Measurements from ENCODE around the gene TSHZ3. TPM values are rescaled to one million over a fixed set of nuclear protein-coding genes. Genes with fewer than 3 reads are reported as not detected.

The TSHZ3 gene
- total RNA-seq, 1 donor from 2014 or later, result 0.60 TPM

DNA sequence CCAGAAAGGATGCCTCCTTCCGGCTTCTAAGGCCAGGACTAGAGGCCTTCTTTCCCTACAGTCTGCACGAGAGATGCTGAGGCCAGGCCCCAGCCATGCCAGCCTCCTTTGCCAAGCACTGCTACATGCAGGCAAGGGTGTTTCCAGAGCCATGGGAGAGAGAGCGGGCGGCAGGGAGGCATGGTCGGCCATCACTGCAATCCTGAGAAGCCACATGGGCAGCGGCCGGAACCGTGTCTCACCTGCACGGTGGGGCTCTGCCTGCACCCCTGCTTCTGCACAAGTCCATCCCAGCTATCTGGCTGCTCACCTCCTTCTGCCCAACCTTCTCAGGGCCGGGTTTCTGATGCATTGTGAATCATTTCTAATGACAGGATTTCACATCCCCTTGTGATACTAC, 35.1 kb downstream of the TSHZ3 start:
- DNase-seq (ENCODE audit: low read depth in 2 of 2), result no peak

DNA sequence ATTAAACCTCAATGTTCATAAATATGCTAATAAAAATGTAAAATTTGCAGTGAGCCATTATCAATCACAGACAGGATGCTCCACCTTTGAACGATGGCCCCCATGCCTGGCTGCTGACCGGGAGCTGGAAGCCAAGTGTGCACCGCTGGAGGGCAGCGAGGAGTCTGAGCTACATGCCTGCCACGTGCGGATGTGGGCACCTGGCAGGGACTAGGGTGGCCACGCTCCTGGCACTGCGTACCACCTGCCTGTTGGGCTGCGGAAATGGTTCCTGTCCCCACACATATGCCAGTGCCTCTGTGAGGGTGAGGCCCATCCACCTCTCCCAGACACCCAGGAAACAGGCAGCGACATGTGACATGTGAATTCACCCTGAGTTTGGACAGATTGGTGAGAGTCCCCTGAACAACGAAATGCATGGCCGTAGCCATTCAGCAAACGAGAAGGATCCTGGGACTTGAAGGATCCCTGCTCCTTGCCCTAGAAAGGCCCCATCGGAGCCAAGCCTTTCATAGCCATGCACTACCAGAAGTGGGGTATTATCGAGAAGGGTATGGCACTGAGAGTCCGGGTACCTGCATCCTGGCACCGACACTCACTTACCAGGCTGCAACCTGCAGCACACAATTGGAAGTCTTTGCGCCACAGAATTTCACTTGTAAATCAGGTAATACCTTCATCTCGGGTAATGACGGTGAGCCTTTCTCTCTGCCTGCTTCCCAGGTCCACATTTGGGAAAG, 35.8 kb downstream of the TSHZ3 start:
- DNase-seq (ENCODE audit: low read depth in 2 of 2), result no peak

DNA sequence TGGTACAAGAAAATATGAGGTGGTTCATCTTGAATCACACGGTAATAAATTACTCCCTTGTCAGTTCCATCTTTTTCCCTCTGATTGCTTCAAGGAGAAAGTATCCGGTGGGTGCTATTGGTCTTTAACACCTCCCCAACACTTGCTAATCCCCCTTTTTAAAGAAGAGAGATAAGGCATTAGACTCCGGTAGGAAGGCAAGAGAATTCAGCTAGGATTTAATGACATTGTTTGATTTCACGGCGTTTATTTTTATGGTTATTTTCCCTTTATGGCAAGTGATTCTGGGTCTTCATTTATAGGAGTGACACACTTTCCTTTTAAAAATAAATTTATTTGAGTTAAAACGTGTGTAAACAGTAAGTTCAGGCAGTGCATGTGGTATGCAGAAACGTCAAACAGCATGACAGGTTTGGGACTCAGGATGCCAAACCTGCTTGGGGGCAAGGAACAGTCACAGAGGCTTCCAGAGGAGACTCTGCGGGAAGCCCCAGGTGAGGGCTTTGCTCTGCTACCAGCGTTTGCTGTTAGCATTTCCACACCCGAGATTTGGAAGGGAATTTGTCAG, 36.5 kb downstream of the TSHZ3 start:
- DNase-seq (ENCODE audit: low read depth in 2 of 2), result no peak

DNA sequence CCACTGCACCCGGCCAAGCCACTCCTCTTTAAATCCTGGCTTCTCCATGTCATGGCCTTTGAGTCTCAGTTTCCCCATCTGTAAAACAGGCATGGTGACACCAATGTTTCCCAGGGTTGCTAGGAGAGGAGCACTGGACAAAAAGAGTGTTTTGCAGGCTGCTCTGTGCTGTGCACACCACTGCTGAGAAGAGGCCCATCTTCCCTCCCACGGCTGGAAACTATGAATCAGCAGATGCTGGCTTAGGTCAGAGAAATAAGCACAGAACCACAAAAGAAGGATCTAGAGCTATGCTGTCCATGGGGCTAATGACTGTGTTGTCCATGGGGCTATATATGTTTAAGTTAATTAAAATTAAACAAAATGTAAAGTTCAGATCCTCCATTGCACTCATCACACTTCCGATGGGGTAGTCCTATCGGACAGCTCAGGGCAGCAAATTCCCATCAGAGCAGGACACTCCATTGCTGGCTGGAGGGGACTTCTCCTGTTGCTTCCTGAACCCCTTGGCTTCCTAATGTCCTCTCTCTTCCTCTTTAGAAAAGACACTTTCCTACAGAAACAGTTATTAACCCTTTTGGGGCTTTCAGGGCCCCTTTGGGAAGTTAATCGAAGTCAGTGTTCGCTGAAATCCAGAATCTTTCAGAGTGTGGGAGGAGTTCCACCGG, 37.1 kb downstream of the TSHZ3 start:
- DNase-seq (ENCODE audit: low read depth in 2 of 2), result peak in 1 of 2 donors; percentile 7

GRCh38 chr19:31310432-31311133, 38.7 kb downstream of the TSHZ3 start:
- DNase-seq (ENCODE audit: low read depth in 2 of 2), result no peak

GRCh38 chr19:31308781-31309180, 40.5 kb downstream of the TSHZ3 start:
- no peak for DNase-seq (ENCODE audit: low read depth in 2 of 2)

DNA sequence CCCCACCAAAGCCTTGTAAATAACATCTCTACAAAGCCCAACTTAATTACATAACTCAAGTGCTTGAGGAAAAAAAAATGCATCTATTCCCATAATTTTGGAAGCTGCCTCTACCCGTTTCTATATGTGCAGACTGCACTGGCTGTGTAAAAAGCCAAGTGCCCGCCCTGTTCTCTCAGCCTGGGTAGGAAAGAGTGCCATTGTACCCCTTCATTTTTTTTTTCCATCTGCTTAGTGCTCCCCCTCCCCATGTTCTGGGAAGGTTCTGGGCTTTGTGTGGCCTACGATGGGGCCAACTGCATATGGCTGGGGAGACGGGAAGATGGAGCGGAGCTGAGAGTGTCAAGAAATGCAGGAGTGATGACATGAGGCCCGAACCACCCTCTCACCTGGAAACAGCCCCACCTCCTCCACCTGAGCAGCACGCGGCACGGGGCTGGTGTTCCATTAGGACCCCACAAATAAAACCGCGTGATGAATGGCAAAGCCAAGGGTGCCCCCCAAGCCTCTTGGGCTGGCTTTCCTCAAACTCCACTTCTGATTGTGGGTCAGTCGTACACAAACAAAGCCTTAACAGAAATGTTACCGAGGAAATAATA, 42.1 kb downstream of the TSHZ3 start:
- DNase-seq (ENCODE audit: low read depth in 2 of 2), result no peak

DNA sequence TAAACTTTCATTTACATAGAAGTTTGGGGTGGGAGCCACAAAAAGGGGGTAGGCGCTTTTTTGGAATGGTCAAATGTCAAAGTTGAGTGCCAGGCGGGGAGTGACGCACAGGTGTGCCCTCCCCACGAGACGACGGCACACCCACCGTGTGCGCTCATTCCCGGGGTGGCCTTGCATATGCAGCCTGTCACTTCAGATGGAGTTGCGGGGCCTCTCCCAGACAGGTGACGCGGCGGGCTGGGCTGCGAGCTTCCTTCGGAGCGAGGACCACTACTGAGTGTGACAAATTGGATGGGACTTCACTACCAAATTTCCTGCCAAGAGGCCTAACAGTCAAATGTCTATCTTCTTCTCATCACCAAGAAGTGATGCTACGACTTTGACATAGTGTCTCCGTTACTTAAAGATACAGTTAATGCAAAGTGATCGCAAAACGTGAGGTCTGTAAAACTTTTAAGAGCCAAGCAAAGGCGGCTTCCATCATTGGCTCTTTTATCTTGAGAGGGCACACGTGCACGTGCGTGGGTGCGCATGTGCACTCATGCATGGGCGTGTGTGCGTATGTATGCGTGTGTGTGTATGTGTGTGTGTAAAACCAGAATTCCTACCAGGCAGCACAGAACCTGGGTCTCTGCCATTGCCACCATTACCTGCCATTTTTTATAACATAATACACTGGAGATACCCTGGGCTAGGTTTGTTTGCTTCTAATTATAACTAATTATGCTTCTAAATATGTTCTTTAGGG, 43.1 kb downstream of the TSHZ3 start:
- DNase-seq (ENCODE audit: low read depth in 2 of 2), result no peak

DNA sequence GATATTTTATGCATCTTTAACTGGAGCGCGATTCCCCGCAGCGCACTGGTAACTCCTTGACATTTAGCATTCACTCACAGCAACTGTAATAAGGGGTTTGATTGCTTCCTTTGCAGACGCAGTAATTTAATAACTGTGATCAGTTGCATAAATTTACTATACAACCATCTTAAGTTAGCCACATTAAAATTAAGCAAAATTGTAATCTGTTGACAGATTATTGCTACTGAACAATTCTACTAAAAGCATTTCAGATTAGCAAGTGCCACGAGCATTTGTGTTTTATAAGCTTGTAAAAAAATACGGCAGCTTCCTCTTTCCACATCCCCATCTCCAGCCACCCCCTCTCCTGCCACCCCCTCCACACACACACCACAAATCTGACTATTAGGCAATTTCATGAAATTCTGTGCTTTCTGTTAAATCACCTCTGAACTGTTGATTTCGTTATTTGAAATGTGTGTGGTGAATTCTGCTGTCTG, 44.4 kb downstream of the TSHZ3 start:
- DNase-seq (ENCODE audit: low read depth in 2 of 2), result no peak

DNA sequence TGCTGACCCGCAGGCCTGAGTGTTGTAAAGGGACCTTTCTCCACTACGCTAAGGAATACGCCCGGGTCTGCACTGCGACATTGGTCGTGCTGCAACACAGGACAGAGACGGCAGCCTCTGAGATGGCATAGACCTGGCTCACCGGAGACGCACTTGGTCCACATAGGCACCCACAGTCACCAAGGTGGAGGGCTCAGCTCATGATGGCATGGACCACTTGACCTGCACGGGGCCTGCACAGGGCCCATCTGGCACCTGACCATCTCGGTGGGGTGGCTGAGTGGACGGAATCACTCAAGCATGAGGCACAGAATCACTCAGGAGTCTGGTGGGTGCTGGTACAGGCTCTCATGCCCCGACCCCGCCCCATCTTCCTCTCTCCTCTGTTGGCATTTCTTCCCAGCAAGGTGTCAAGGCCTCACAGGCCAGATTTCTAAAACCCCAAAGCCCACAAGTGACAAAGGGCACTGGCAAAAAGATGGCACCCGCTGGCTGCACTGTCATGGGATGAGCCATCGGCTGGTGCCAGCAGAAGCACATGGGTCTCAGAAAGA, 45.9 kb downstream of the TSHZ3 start:
- no peak for DNase-seq (ENCODE audit: low read depth in 2 of 2)

- DNase-seq (ENCODE audit: low read depth in 2 of 2), result no peak
These were observed 47.8 kb downstream of the TSHZ3 start for GRCh38 chr19:31301306-31301980.

- no peak for DNase-seq (ENCODE audit: low read depth in 2 of 2)
These were observed 48.8 kb downstream of the TSHZ3 start for GRCh38 chr19:31300422-31300821.

DNA sequence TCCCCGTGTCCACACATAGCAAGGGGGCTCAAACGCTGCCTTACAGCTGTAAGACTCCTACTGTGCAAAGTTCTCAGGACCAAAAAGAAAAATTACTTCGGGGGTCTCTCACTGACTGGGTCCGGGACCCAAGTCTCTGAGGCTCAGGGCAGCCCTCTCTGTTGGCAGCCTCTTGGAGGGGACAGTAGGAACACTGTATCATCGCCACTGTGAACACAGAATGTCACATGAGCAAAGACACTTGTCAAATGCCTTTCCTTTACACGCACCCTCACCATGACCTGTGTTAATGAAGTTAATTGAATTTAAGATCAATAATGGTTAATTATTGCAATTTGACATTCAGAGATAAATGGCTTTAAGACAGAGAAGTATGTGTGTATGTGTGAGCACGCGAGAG, 49.6 kb downstream of the TSHZ3 start:
- no peak for DNase-seq (ENCODE audit: low read depth in 2 of 2)

DNA sequence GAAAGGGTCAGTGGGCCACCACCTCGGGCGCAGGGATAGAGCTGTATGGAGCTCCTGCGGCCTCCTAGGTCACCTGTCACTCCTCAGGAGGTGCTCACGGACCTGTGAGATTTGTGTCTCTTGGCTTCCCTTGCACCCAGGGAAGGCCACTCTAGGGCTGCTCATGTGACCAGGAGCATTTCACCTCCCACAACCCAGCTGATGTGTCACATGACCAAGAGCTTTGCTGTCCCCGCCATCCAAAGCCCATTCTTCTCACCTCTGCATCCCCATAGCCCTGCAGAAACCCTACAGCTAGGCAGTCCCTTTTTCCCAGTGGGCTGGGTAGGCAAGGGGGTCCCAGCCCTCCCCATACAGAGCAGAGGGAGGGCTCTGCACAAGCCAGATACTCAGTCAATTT, 51.2 kb downstream of the TSHZ3 start:
- DNase-seq (ENCODE audit: low read depth in 2 of 2), result no peak

- no peak for DNase-seq (ENCODE audit: low read depth in 2 of 2)
These were observed 52.4 kb downstream of the TSHZ3 start for GRCh38 chr19:31296741-31297390.

DNA sequence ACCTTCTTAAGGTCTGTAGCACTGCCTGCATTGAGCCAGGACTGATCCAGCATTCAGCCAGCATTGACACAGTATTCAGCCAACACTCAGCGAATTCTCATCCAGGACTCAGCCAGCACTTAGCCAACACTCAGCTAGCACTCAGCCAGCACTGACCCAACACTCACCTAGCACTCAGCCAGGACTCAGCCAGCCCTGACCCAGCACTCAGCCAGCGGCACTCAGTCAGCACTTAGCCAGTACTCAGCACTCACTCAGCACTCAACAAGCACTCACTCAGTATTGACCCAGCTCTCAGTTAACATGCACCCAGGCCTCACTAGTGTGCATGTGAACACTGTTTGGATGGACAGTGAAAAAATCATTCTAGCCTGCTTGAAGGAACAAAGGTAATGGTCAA, 55.0 kb downstream of the TSHZ3 start:
- DNase-seq (ENCODE audit: low read depth in 2 of 2), result no peak

DNA sequence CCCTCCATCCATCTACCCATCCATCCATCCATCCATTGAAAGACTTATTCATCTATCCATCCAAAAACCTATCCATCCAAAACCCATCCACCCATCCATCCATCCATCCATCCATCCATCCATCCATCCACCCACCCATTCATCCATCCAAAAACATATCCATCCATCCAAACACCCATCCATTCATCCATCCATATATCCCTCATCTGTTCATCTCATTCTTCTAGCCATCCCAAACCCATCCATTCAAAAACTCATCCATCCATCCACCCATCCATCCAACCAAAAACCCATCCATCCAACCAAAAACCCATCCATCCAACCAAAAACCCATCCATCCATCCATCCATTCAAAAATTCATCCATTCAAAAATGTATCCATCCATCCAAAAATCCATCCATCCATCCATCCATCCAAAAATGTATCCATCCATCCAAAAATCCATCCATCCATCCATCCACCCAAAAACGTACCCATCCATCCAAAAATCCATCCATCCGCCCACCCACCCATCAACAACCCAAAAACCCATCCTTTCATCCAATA, 56.5 kb downstream of the TSHZ3 start:
- no peak for DNase-seq (ENCODE audit: low read depth in 2 of 2)

DNA sequence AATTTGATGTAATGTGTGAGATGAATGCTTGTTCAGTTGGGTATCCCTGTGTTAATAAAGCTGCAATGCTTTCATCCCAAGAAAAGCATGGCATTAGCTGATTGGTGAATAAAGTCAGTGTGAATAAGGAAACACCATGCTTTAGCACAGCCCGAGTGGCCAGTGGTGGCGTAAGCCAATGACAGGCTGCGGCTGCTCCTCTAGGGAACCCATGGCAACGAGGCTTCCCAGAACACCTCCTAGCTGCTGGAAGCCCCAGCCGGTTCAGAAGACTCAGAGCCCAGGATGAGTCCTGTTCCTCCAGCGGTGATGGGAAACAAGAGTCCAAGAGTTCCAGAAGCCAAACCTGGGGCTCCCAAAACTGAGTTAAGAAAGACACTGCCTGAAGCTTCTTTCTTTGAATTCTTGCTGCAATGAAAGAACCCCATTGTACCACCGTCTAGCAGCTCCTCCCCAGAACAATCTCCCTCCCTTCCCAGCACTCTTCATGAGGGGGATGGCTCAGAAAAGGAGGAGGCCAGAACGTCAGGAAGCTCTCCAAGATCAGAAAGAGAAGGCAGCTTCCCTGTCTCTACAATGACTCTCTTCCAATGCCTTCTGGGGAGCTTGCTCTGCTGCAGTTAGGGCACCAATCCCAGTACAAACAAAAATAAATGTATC, 58.2 kb downstream of the TSHZ3 start:
- no peak for DNase-seq (ENCODE audit: low read depth in 2 of 2)

DNA sequence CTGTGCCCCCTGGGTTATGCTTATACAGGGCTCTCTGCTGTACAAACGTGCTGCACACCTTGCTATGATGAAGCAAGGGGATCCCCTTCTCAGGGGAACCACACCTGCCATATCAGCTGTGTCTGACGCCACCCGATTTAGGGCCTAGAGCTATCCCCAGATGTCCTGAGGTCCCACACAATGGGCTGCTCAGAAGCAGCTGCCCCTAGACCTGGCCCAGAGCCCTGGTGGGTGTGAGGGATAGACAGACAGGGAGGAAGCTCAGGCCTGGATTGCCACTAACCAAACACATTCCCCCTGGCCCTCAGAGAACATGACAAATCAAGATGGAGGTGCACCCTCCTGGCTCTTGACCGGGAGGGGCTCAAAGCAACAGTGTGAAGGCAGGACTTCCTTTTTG, 59.3 kb downstream of the TSHZ3 start:
- no peak for DNase-seq (ENCODE audit: low read depth in 2 of 2)

Measured in lung microvascular endothelial cell (primary cell).